Limb (tissue), 2 donors: ENCODE data around the gene STMP1.

Source experiments
- DNase-seq, 2 donors: peaks; one replicate each; pipeline ENCODE4 v3.0.0-alpha.2; 2016; ENCODE audit errors: extremely low spot score in 2 of 2

The STMP1 gene

GRCh38 chr7:135718794-135719437, 56.6 kb downstream of the STMP1 start:
- no peak for DNase-seq

GRCh38 chr7:135719688-135720087, 57.4 kb downstream of the STMP1 start:
- DNase-seq, result no peak

GRCh38 chr7:135721198-135721820, 59.0 kb downstream of the STMP1 start:
- DNase-seq, result no peak

- DNase-seq, result no peak
Measured at GRCh38 chr7:135723411-135723810, 61.1 kb downstream of the STMP1 start.
